OCI-LY3 (cell line): ENCODE data around the gene PTPRD.

Source experiments
- CTCF ChIP-seq: fragments of 200-600, 300-600 bp; sonication (generic); IDR thresholded peaks from 2 replicates; pipeline ENCODE4 v1.5.1; 2014; ENCODE audit warnings: antibody characterized with exemption, low read length, low read depth
- EZH2phosphoT487 ChIP-seq: fragments of 200-600 bp; shearing (Covaris generic); IDR thresholded peaks from 2 replicates; pipeline ENCODE4 v1.6.1; 2018; ENCODE audit warnings: antibody characterized with exemption, mixed run types, low read depth

- no peak for TF ChIP-seq CTCF
- no peak for TF ChIP-seq EZH2phosphoT487
Observed at GRCh38 chr9:8728910-8729309, 1883.9 kb downstream of the PTPRD start.
